Natural killer cell (primary cell): ENCODE results near the gene ZNF256. TPM values are rescaled to one million over a fixed set of nuclear protein-coding genes. Genes with fewer than 3 reads are reported as not detected.
A peak's percentile ranks its signal among the peaks of the same experiment; 100 is the strongest.

Source experiments
- ATAC-seq, 3 donors: fragments of 150-1000 bp in 2 of 3; fragments of 200-7000 bp in 1 of 3; cut with Tn5 transposase; 1 replicate in 1 of 3; 2 replicates in 2 of 3; pipeline ENCODE4 v1.10.0; 2021; ENCODE audit warnings: mild to moderate bottlenecking in 2 of 3, moderate library complexity in 2 of 3
- DNase-seq, 2 donors: peaks; one replicate each; pipeline versions ENCODE4 v3.0.0 to v3.0.0-alpha.2; 2013 to 2021; ENCODE audit warnings: mixed read lengths in 1 of 2
- H3K27ac ChIP-seq: one replicate; pipeline ENCODE4 v1.5.1; 2013; ENCODE audit warnings: mild to moderate bottlenecking, low read length
- H3K27me3 ChIP-seq: one replicate; pipeline ENCODE4 v1.6.1; 2013; ENCODE audit warnings: low read length; ENCODE audit not compliant: control insufficient read depth, insufficient read depth
- H3K36me3 ChIP-seq: one replicate; pipeline ENCODE4 v1.6.1; 2013; ENCODE audit warnings: low read length; ENCODE audit not compliant: control insufficient read depth, insufficient read depth
- H3K4me1 ChIP-seq: one replicate; pipeline ENCODE4 v1.6.1; 2013; ENCODE audit warnings: low read length; ENCODE audit not compliant: control insufficient read depth, insufficient read depth
- H3K4me3 ChIP-seq: one replicate; pipeline ENCODE4 v1.5.1; 2013; ENCODE audit warnings: low read length
- H3K9me3 ChIP-seq: one replicate; pipeline ENCODE4 v1.6.1; 2013; ENCODE audit warnings: low read length; ENCODE audit not compliant: control insufficient read depth, insufficient read depth
- H3K27ac Mint-ChIP-seq, 2 donors: one replicate each; pipeline ENCODE4 v1.8.0; 2022; ENCODE audit warnings: mild to moderate bottlenecking in 2 of 2, mixed read lengths in 2 of 2, moderate library complexity in 1 of 2
- H3K27me3 Mint-ChIP-seq, 2 donors: one replicate each; pipeline ENCODE4 v1.8.0; 2022; ENCODE audit warnings: low read depth in 2 of 2, mixed read lengths in 2 of 2
- H3K36me3 Mint-ChIP-seq: one replicate; pipeline ENCODE4 v1.8.0; 2022; ENCODE audit warnings: mixed read lengths
- H3K4me1 Mint-ChIP-seq, 2 donors: one replicate each; pipeline ENCODE4 v1.8.0; 2022; ENCODE audit warnings: mixed read lengths in 2 of 2
- H3K4me3 Mint-ChIP-seq: one replicate; pipeline ENCODE4 v1.8.0; 2022; ENCODE audit warnings: mild to moderate bottlenecking, moderate library complexity, mixed read lengths
- H3K9me3 Mint-ChIP-seq, 2 donors: one replicate each; pipeline ENCODE4 v1.8.0; 2022; ENCODE audit warnings: mixed read lengths in 2 of 2
- CTCF ChIP-seq: fragments of 200-600 bp; IDR thresholded peaks from one replicate; pipeline ENCODE4 v1.8.0; 2022; ENCODE audit warnings: antibody characterized with exemption
- WGBS: methylation state at CpG from one replicate; pipeline ENCODE4 v1.1.7; 2013; ENCODE audit warnings: missing lambda C conversion rate; ENCODE audit not compliant: insufficient coverage; 5-methylcytosine and 5-hydroxymethylcytosine counted together
- intact Hi-C: fragments of 100-400 bp; cut with micrococcal nuclease; formaldehyde crosslinking; loops from one replicate; pipeline ENCODE4 v1.14.2; 2022
- total RNA-seq, 4 donors: library from RNA; stranded (reverse); fragments of 120-200 nt in 1 of 4; gene quantifications; one replicate each; pipeline versions ENCODE4 v1.2.3 to v1.2.4, GENCODE V29; 2013 to 2022

ZNF256 gene
- total RNA-seq = 10 to 100 TPM; 17.7 to 31.2 (median 27.2) TPM
- total RNA-seq (2013) = 12.8 TPM

GRCh38 chr19:57947419-57948134 lies at the start of gene ZNF256:
TSS of gene ZNF256 (minus strand) at chr19:57947706. CDS start at chr19:57947474, 232 bp downstream.
- WGBS = 7% methylated on average over 54 of the region's 54 CpGs
- Histone ChIP-seq H3K4me3 (peak within 1 kb of the TSS; percentile 75), H3K27me3 (no peaks in the 10 kb centered on the region), H3K4me1 (peaks cover 15% of the 10 kb centered on the region), H3K36me3 (peaks cover 11% of the 10 kb centered on the region), H3K27ac (peak within 1 kb of the TSS; percentile 90), H3K9me3 (peaks cover 27% of the 10 kb centered on the region)
- Mint-ChIP-seq H3K9me3 (peaks cover 3 to 5% of the 10 kb centered on the region in 2 donors), H3K36me3 (peaks cover 11% of the 10 kb centered on the region), H3K4me3 (peak within 1 kb of the TSS; percentile 94), H3K27me3 (no peaks in the 10 kb centered on the region), H3K4me1 (peaks cover 20 to 40% of the 10 kb centered on the region in 2 donors), H3K27ac (peak within 1 kb of the TSS; percentile 92 to 93)
- intact Hi-C loops = loop anchor here (1.0 kb wide), 1 partner anchor 31 kb away; the partner anchor contains the start of gene ZNF417
- ATAC-seq = peak; percentile 90 to 91 (median 91)
- peak; percentile 80 to 90 for DNase-seq
- TF ChIP-seq CTCF = peak; percentile 53

GRCh38 chr19:57992841-57993240 lies 45.3 kb upstream of the ZNF256 start:
- H3K4me1 ChIP-seq = no peaks in the 10 kb centered on the region
- no peak for TF ChIP-seq CTCF
- peaks cover 41% of the 10 kb centered on the region for H3K9me3 ChIP-seq
- DNase-seq = no peak
- Mint-ChIP-seq H3K27ac (no peak overlapping the region), H3K27me3 (no peaks in the 10 kb centered on the region), H3K4me3 (no peak overlapping the region), H3K36me3 (peaks cover 32% of the 10 kb centered on the region), H3K9me3 (peaks cover 9 to 15% of the 10 kb centered on the region in 2 donors), H3K4me1 (peaks cover 0 to 8% of the 10 kb centered on the region in 2 donors)
- 50% methylated on average over 1 of the region's 1 CpG for WGBS
- no peak overlapping the region for H3K4me3 ChIP-seq
- H3K27me3 ChIP-seq = no peaks in the 10 kb centered on the region
- no peak for ATAC-seq
- H3K36me3 ChIP-seq = peaks cover 16% of the 10 kb centered on the region
- intact Hi-C loops = no loop called here
- no peak overlapping the region for H3K27ac ChIP-seq

GRCh38 chr19:57978586-57979289 lies 31.2 kb upstream of the ZNF256 start:
- peaks cover 22 to 40% of the 10 kb centered on the region in 2 donors for H3K9me3 Mint-ChIP-seq

More at GRCh38 chr19:57978586-57979289, 31.2 kb upstream of the ZNF256 start:
- H3K27ac ChIP-seq = no peak overlapping the region
- no peaks in the 10 kb centered on the region for H3K4me1 Mint-ChIP-seq
- no peaks in the 10 kb centered on the region for H3K27me3 Mint-ChIP-seq
- ATAC-seq = no peak
- H3K4me1 ChIP-seq = no peaks in the 10 kb centered on the region
- H3K36me3 Mint-ChIP-seq = peaks cover 96% of the 10 kb centered on the region
- H3K36me3 ChIP-seq = peaks cover 38% of the 10 kb centered on the region
- peaks cover 86% of the 10 kb centered on the region for H3K9me3 ChIP-seq
- no peak overlapping the region for H3K4me3 ChIP-seq
- no peak for DNase-seq
- TF ChIP-seq CTCF = no peak
- H3K27ac Mint-ChIP-seq = no peak overlapping the region
- intact Hi-C loops = no loop called here
- no peaks in the 10 kb centered on the region for H3K27me3 ChIP-seq
- WGBS = 97% methylated on average over 3 of the region's 3 CpGs
- no peak overlapping the region for H3K4me3 Mint-ChIP-seq
